Panc1 (cell line): ENCODE measurements around the gene NEK6. TPM values are rescaled to one million over a fixed set of nuclear protein-coding genes. Genes with fewer than 3 reads are reported as not detected.
A peak's percentile ranks its signal among the peaks of the same experiment; 100 is the strongest.

Experiments used
- ATAC-seq: fragments of 200-7000 bp; cut with Tn5 transposase; 2 replicates; pipeline ENCODE4 v1.9.1; 2020; ENCODE audit warnings: mild to moderate bottlenecking, moderate library complexity
- BruUV-seq: library from RNA; stranded (reverse); fragments of 400-500 nt; replicated peaks from 2 replicates; lab custom pipeline; 2021; lab: Mats Ljungman, UMichigan
- CTCF ChIA-PET: fragments of 300-600 bp; sonication (Branson Sonifier 250); formaldehyde crosslinking; loops from one replicate; lab custom pipeline; 2022; ENCODE audit warnings: antibody characterized with exemption; lab: Charles Lee
- POLR2A ChIA-PET: fragments of 300-600 bp; sonication (Branson Sonifier 250); formaldehyde crosslinking; loops from one replicate; lab custom pipeline; 2022; ENCODE audit warnings: antibody characterized with exemption; lab: Charles Lee
- DNase-seq: peaks from one replicate; pipeline ENCODE4 v3.0.0-alpha.2; 2010; ENCODE audit warnings: low read depth, low spot score
- H3K27ac ChIP-seq: 2 replicates; pipeline ENCODE4 v1.5.1; 2011; ENCODE audit warnings: mild to moderate bottlenecking, low read length, inconsistent platforms
- H3K27me3 ChIP-seq: fragments of 200-500 bp; sonication (Bioruptor generic); 2 replicates; pipeline ENCODE4 v1.6.0; 2014; ENCODE audit warnings: low read length, inconsistent platforms; ENCODE audit not compliant: control insufficient read depth, insufficient read depth
- H3K36me3 ChIP-seq: fragments of 200-500 bp; sonication (Bioruptor generic); 2 replicates; pipeline ENCODE4 v1.5.1; 2014; ENCODE audit warnings: inconsistent platforms, mild to moderate bottlenecking, low read length, moderate library complexity; ENCODE audit not compliant: control insufficient read depth, insufficient read depth
- H3K4me1 ChIP-seq: 2 replicates; pipeline ENCODE4 v1.5.1; 2011; ENCODE audit warnings: inconsistent platforms, mild to moderate bottlenecking, low read length, moderate library complexity; ENCODE audit not compliant: control insufficient read depth, insufficient read depth
- H3K4me3 ChIP-seq, 2 experiments: 2 replicates each; pipeline ENCODE4 v1.5.1; 2011 to 2012; ENCODE audit warnings: low read depth in 2 of 2, low read length in 2 of 2, mild to moderate bottlenecking in 2 of 2, inconsistent platforms in 1 of 2, moderate library complexity in 1 of 2
- H3K9me3 ChIP-seq: fragments of 200-500 bp; sonication (Bioruptor generic); 2 replicates; pipeline ENCODE4 v1.5.1; 2014; ENCODE audit warnings: low read depth, mild to moderate bottlenecking, inconsistent platforms, low read length, moderate library complexity; ENCODE audit not compliant: control insufficient read depth, insufficient read depth
- CTCF ChIP-seq: fragments of 450-650 bp; IDR thresholded peaks from 2 replicates; pipeline ENCODE4 v1.5.1; 2017; ENCODE audit warnings: mild to moderate bottlenecking
- POLR2AphosphoS5 ChIP-seq: IDR thresholded peaks from 2 replicates; pipeline ENCODE4 v1.6.1; 2012; ENCODE audit warnings: mild to moderate bottlenecking, low read depth, low read length, moderate library complexity
- REST ChIP-seq, 2 experiments: IDR thresholded peaks; 2 replicates each; pipeline ENCODE4 v1.6.1; 2011 to 2012; ENCODE audit warnings: low read depth in 2 of 2, control low read depth in 1 of 2, low read length in 1 of 2, mild to moderate bottlenecking in 1 of 2, moderate library complexity in 1 of 2; ENCODE audit not compliant: insufficient read depth in 1 of 2
- SIN3A ChIP-seq: IDR thresholded peaks from 2 replicates; pipeline ENCODE4 v1.6.1; 2012; ENCODE audit warnings: low read depth, mild to moderate bottlenecking, low read length, moderate library complexity, borderline replicate concordance; ENCODE audit not compliant: insufficient read depth
- TCF7L2 ChIP-seq: IDR thresholded peaks from 2 replicates; pipeline ENCODE4 v1.6.1; 2011; ENCODE audit warnings: mild to moderate bottlenecking, low read depth, low read length, inconsistent platforms
- in situ Hi-C: cut with HindIII; loops from 2 replicates; pipeline ENCODE4 v1.10.0; 2016; ENCODE audit warnings: low sequenced_read_pairs, low pct_unique_long_range_greater_than_20kb
- intact Hi-C: fragments of 100-400 bp; cut with micrococcal nuclease; formaldehyde crosslinking; loops from one replicate; pipeline ENCODE4 v1.10.0; 2022; ENCODE audit not compliant: unreplicated experiment
- total RNA-seq: library from RNA; stranded (reverse); gene quantifications from one replicate; pipeline ENCODE4 v1.2.1, GENCODE V29; 2021; ENCODE audit not compliant: unreplicated experiment

Gene NEK6
- total RNA-seq, 1 experiment from 2014 or later, result 56.3 TPM

- no peaks in the 10 kb centered on the region for H3K27me3 ChIP-seq
- no peaks in the 10 kb centered on the region for H3K36me3 ChIP-seq
- H3K27ac ChIP-seq, result peak overlapping the region; percentile 87
- in situ Hi-C loops, result no loop called here
- TF ChIP-seq REST (IDR thresholded peaks at IDR 0.05; ENCODE audit: insufficient read depth in 1 of 2, low read depth in 2 of 2, low read length in 1 of 2), result no peak
- intact Hi-C loops, result no loop called here
- peak; percentile 25 for ATAC-seq
- BruUV-seq, result no TSS peak
- DNase-seq, result no peak
- no peaks in the 10 kb centered on the region for H3K9me3 ChIP-seq
- ChIA-PET POLR2A (no interaction called here), CTCF (no interaction called here)
- H3K4me1 ChIP-seq, result peaks cover 95% of the 10 kb centered on the region
- no peak overlapping the region for H3K4me3 ChIP-seq
Observed at GRCh38 chr9:124291801-124292396, 34.1 kb downstream of the NEK6 start.

GRCh38 chr9:124292696-124293593, 35.2 kb downstream of the NEK6 start:
- H3K9me3 ChIP-seq, result no peaks in the 10 kb centered on the region
- POLR2A ChIA-PET, result no interaction called here
- intact Hi-C loops, result no loop called here
- H3K36me3 ChIP-seq, result no peaks in the 10 kb centered on the region
- no TSS peak for BruUV-seq
- no peaks in the 10 kb centered on the region for H3K27me3 ChIP-seq
- TF ChIP-seq POLR2AphosphoS5 (no peak), CTCF (no peak), SIN3A (no peak), TCF7L2 (no peak; the same call in 1 of the 2 replicates), REST (IDR thresholded peaks at IDR 0.05; ENCODE audit: insufficient read depth in 1 of 2, low read depth in 2 of 2, low read length in 1 of 2) (no peak)
- no peak overlapping the region for H3K4me3 ChIP-seq
- peak overlapping the region; percentile 87 for H3K27ac ChIP-seq
- CTCF ChIA-PET, result no interaction called here
- DNase-seq (no peak), ATAC-seq (no peak)
- H3K4me1 ChIP-seq, result peaks cover 95% of the 10 kb centered on the region
- in situ Hi-C loops, result no loop called here
